Gastroesophageal sphincter (tissue), 2 donors: ENCODE data around the gene ATF7IP2.

Experiments used
- POLR2A ChIP-seq, 2 donors: fragments of 450-650 bp; IDR thresholded peaks; one replicate each; pipeline ENCODE4 v1.6.1; 2017; ENCODE audit warnings: antibody characterized with exemption in 2 of 2, mild to moderate bottlenecking in 2 of 2, moderate library complexity in 1 of 2
- POLR2AphosphoS5 ChIP-seq: sonication (generic); formaldehyde crosslinking; IDR thresholded peaks from one replicate; pipeline ENCODE4 v1.6.1; 2017; ENCODE audit warnings: antibody characterized with exemption

GRCh38 chr16:10480151-10480550, 94.3 kb downstream of the ATF7IP2 start:
- TF ChIP-seq POLR2AphosphoS5 (no peak), POLR2A (IDR thresholded peaks at IDR 0.05) (no peak)
